HFFc6 (cell line): Measurements from ENCODE around the gene GALNT4. TPM values are rescaled to one million over a fixed set of nuclear protein-coding genes. Genes with fewer than 3 reads are reported as not detected.
A peak's percentile ranks its signal among the peaks of the same experiment; 100 is the strongest.

Source experiments
- DNase-seq: peaks from one replicate; pipeline ENCODE4 v3.0.0-alpha.2; 2018
- H3K27ac Mint-ChIP-seq: 2 replicates; pipeline ENCODE4 v1.8.0; 2020; ENCODE audit warnings: mild to moderate bottlenecking, mixed read lengths
- H3K27me3 Mint-ChIP-seq: 2 replicates; pipeline ENCODE4 v1.8.0; 2021; ENCODE audit warnings: mild to moderate bottlenecking, moderate library complexity, mixed read lengths; ENCODE audit not compliant: insufficient read depth
- H3K36me3 Mint-ChIP-seq: 2 replicates; pipeline ENCODE4 v1.8.0; 2021; ENCODE audit warnings: low read depth, mixed read lengths
- H3K4me1 Mint-ChIP-seq: 2 replicates; pipeline ENCODE4 v1.8.0; 2020; ENCODE audit warnings: low read depth, mixed read lengths
- H3K4me3 Mint-ChIP-seq: 2 replicates; pipeline ENCODE4 v1.8.0; 2020; ENCODE audit warnings: mild to moderate bottlenecking, moderate library complexity, mixed read lengths
- H3K9me3 Mint-ChIP-seq: 2 replicates; pipeline ENCODE4 v1.8.0; 2020; ENCODE audit warnings: mild to moderate bottlenecking, mixed read lengths
- CTCF ChIP-seq: fragments of 200-600 bp; sonication (generic); IDR thresholded peaks from 2 replicates; pipeline ENCODE4 v1.5.0; 2021; ENCODE audit warnings: antibody characterized with exemption, mild to moderate bottlenecking
- total RNA-seq, 6 experiments: library from RNA; stranded (reverse); fragmentation: NEBNext Ultra II Directional; extraction: Animal tissue kit (Norgen Biotek cat#: 25700); gene quantifications; 2 replicates in 1 of 6; 3 replicates in 5 of 6; pipeline ENCODE4 v1.2.3, GENCODE V29; 2021

Gene GALNT4
- total RNA-seq, 6 experiments from 2014 or later = 6.9 to 8.1 (median 7.4) TPM

GRCh38 chr12:89552376-89552775 lies 27.8 kb upstream of the GALNT4 start:
- no peaks in the 10 kb centered on the region for H3K9me3 Mint-ChIP-seq
- TF ChIP-seq CTCF = no peak
- peaks cover 8% of the 10 kb centered on the region for H3K4me1 Mint-ChIP-seq
- no peak overlapping the region for H3K4me3 Mint-ChIP-seq
- no peaks in the 10 kb centered on the region; the same call in 1 of the 2 replicates for H3K27me3 Mint-ChIP-seq
- no peak for DNase-seq
- H3K27ac Mint-ChIP-seq = no peak overlapping the region
- no peaks in the 10 kb centered on the region for H3K36me3 Mint-ChIP-seq

GRCh38 chr12:89551747-89552146 lies 27.2 kb upstream of the GALNT4 start:
- DNase-seq = no peak
- Mint-ChIP-seq H3K27ac (no peak overlapping the region), H3K9me3 (no peaks in the 10 kb centered on the region), H3K4me1 (peaks cover 8% of the 10 kb centered on the region), H3K4me3 (no peak overlapping the region), H3K36me3 (no peaks in the 10 kb centered on the region), H3K27me3 (no peaks in the 10 kb centered on the region; the same call in 1 of the 2 replicates)
- no peak for TF ChIP-seq CTCF

GRCh38 chr12:89547101-89547500 lies 22.5 kb upstream of the GALNT4 start:
- no peak for TF ChIP-seq CTCF
- no peak overlapping the region for H3K4me3 Mint-ChIP-seq
- H3K27ac Mint-ChIP-seq = no peak overlapping the region
- no peaks in the 10 kb centered on the region for H3K9me3 Mint-ChIP-seq
- no peaks in the 10 kb centered on the region for H3K36me3 Mint-ChIP-seq
- peaks cover 34% of the 10 kb centered on the region for H3K4me1 Mint-ChIP-seq
- no peaks in the 10 kb centered on the region for H3K27me3 Mint-ChIP-seq
- no peak for DNase-seq

- peaks cover 33% of the 10 kb centered on the region for H3K4me1 Mint-ChIP-seq
- DNase-seq = no peak
- no peaks in the 10 kb centered on the region for H3K27me3 Mint-ChIP-seq
- no peak overlapping the region for H3K27ac Mint-ChIP-seq
- H3K9me3 Mint-ChIP-seq = no peaks in the 10 kb centered on the region
- H3K36me3 Mint-ChIP-seq = no peaks in the 10 kb centered on the region
- no peak overlapping the region for H3K4me3 Mint-ChIP-seq
- no peak for TF ChIP-seq CTCF
These were observed 21.6 kb upstream of the GALNT4 start for GRCh38 chr12:89546151-89546550.

- peaks cover 33% of the 10 kb centered on the region for H3K4me1 Mint-ChIP-seq
- peak overlapping the region; percentile 10; the same call in 1 of the 2 replicates for H3K27ac Mint-ChIP-seq
- peak; percentile 42 for DNase-seq
- TF ChIP-seq CTCF = no peak
- H3K36me3 Mint-ChIP-seq = no peaks in the 10 kb centered on the region
- H3K27me3 Mint-ChIP-seq = no peaks in the 10 kb centered on the region
- no peak overlapping the region for H3K4me3 Mint-ChIP-seq
- H3K9me3 Mint-ChIP-seq = no peaks in the 10 kb centered on the region
These were observed 20.1 kb upstream of the GALNT4 start for GRCh38 chr12:89544681-89545184.

- Mint-ChIP-seq H3K4me3 (no peak overlapping the region), H3K9me3 (no peaks in the 10 kb centered on the region), H3K27ac (no peak overlapping the region), H3K4me1 (peaks cover 33% of the 10 kb centered on the region), H3K36me3 (no peaks in the 10 kb centered on the region), H3K27me3 (no peaks in the 10 kb centered on the region)
- no peak for DNase-seq
- no peak for TF ChIP-seq CTCF
These were observed 19.4 kb upstream of the GALNT4 start for GRCh38 chr12:89544022-89544421.
